ENCODE measurements around the gene GPR158. TPM values are rescaled to one million over a fixed set of nuclear protein-coding genes. Genes with fewer than 3 reads are reported as not detected.

The GPR158 gene
- total and polyA plus RNA-seq, 9 of the 15 experiments (the other 6 are each of a cell fraction or from before 2014, with no cell fraction given) = 4.0 to 7.6 (median 5.0) TPM

GRCh38 chr10:25356609-25357008 is 181.8 kb downstream of the GPR158 start:
- TF ChIP-seq SFPQ (IDR thresholded peaks at IDR 0.05; ENCODE audit: low read depth, low read length) = no peak
- TF ChIP-seq SNIP1 (IDR thresholded peaks at IDR 0.05; ENCODE audit: low read depth) = no peak
- TF ChIP-seq ZNF707 (CRISPR knock-in tag; conservative IDR thresholded peaks at IDR 0.05) = peak; percentile 56; the same call in 1 of the 2 replicates
- TF ChIP-seq, protein P1, sequence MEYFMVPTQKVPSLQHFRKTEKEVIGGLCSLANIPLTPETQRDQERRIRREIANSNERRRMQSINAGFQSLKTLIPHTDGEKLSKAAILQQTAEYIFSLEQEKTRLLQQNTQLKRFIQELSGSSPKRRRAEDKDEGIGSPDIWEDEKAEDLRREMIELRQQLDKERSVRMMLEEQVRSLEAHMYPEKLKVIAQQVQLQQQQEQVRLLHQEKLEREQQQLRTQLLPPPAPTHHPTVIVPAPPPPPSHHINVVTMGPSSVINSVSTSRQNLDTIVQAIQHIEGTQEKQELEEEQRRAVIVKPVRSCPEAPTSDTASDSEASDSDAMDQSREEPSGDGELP (CRISPR knock-in tag; IDR thresholded peaks at IDR 0.05; ENCODE audit: borderline replicate concordance) = no peak
- Histone ChIP-seq H3K36me3 (ENCODE audit: control insufficient read depth, insufficient read depth, low read length) (no peaks in the 10 kb centered on the region), H2AFZ (ENCODE audit: low read depth, low read length) (no peak overlapping the region), H3K4me1 (replicated peaks in 1 of 2; ENCODE audit: control insufficient read depth in 2 of 2, insufficient read depth in 2 of 2, low read length in 2 of 2) (no peaks in the 10 kb centered on the region), H3K27me3 (ENCODE audit: control insufficient read depth in 2 of 2, insufficient read depth in 2 of 2, low read length in 2 of 2) (no peaks in the 10 kb centered on the region), H3K9me1 (ENCODE audit: control insufficient read depth, insufficient read depth, low read length) (no peaks in the 10 kb centered on the region), H3K79me2 (ENCODE audit: control insufficient read depth, insufficient read depth, low read length) (no peaks in the 10 kb centered on the region), H3K9me3 (replicated peaks; ENCODE audit: control insufficient read depth, insufficient read depth, low read depth, low read length) (no peaks in the 10 kb centered on the region), H4K20me1 (replicated peaks; ENCODE audit: control insufficient read depth, insufficient read depth, low read length) (no peaks in the 10 kb centered on the region), H3K27ac (ENCODE audit: extremely low read depth, low read depth, low read length) (no peak overlapping the region), H3K4me3 (no peak overlapping the region), H3K4me2 (ENCODE audit: insufficient read depth, low read length) (no peak overlapping the region), H3K9ac (ENCODE audit: insufficient read depth in 1 of 2, low read depth in 2 of 2, low read length in 2 of 2) (no peak overlapping the region)
- POLR2A ChIA-PET = no interaction called here
- intact Hi-C loops (cut with micrococcal nuclease) (no loop called here), in situ Hi-C loops (cut with MboI) (no loop called here)
- FAIRE-seq (no peak), DNase-seq (ENCODE audit: extremely low read depth in 1 of 4, low spot score in 3 of 4) (no peak), ATAC-seq (no peak)
- CTCF ChIA-PET (ENCODE audit: low intra/inter-chr PET ratio) = no interaction called here
- no TSS peak for BruUV-seq (replicated peaks)
- 0% methylated on average over 2 of the region's 2 CpGs for WGBS (ENCODE audit: insufficient coverage, low coverage, missing lambda C conversion rate)
